G401 (cell line): ENCODE data around the gene DSG4. TPM values are rescaled to one million over a fixed set of nuclear protein-coding genes. Genes with fewer than 3 reads are reported as not detected.

Source experiments
- DNase-seq: peaks from one replicate; pipeline ENCODE4 v3.0.0-alpha.2; 2015; ENCODE audit warnings: low spot score
- in situ Hi-C: cut with HindIII; loops from 2 replicates; pipeline ENCODE4 v1.10.0; 2016; ENCODE audit warnings: low sequenced_read_pairs, mixed read lengths
- total RNA-seq: library from RNA; depleted of rRNA; stranded (reverse); fragments of >200 nt; shearing (Covaris generic); gene quantifications from 2 replicates; pipeline ENCODE4 v1.2.3, GENCODE V29; 2014; rRNA removed

The DSG4 gene
- total RNA-seq, 1 experiment from 2014 or later, result not detected

DNA sequence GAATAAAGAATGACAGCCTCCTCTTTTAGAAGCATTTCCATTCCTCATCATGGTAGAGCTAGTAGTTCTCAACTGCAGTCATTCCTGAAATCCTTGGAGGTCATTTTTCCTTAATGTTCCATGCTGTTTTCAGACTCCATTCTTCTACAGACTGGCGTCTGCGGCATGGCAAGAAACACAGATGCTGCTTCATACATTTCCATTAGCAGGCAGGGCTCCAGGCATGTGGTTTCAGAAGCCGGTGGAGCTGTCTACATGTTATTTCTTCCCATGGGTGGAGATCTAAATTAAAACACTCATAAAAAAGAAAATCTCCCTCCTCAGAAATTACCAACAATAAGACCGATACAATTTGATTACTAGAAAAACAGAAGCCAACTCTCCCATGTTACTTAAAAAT lies 64.9 kb downstream of the DSG4 start:
- DNase-seq, result no peak
- in situ Hi-C loops, result no loop called here

DNA sequence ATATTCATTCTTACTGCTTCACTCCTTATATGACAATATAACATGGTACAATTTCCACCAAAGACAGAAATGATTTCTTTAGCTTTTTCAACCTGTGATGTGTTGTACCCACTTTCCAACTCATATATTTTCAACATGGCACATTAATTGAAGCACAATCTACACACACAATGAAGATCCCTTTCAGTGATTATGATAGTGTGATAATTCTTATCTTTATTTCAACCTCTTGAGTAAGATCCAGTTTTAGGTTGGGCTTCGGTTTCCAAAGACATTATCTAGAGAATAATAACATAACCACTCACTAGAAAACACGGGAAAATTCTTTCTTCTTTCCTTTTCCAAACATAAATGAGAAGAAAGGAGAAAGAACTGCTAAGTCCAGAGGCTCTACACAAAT lies 67.6 kb downstream of the DSG4 start:
- no peak for DNase-seq
- in situ Hi-C loops, result no loop called here

DNA sequence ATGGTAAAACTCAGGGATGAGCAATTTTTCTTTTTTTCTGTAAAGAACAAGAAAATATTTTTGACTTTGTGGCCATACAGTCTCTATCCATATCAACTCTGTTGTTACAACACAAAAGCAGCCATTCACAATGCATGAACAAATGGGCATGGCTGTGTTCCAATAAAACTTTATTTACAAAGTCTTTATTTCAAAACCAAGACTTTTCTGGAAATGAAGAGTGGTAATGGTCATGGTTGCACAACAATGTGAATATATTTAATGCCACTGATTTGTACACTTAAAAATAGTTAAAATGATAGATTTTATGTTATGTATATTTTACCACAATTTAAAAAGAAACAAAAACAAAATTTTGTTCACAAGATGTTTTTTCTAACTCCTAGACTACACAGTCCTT lies 69.3 kb downstream of the DSG4 start:
- in situ Hi-C loops, result no loop called here

DNA sequence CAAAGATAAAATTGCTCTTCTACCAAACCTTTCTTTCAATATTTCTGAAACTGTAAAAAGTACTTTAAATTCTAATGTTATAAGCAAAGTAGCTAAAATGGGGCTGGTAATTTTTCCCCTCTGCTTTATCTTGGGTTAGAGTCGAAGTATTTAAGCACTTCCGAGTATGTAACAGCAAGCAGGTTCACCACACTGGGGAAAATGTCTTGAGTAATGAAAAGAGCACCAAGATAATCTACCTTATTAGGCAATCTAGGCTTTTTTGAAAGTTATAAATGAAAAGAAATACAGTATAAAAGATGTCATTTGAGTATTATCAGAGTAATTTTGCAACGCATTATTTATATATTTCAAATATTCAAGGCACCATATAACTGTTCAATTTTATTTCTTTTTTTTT lies 70.3 kb downstream of the DSG4 start:
- in situ Hi-C loops, result no loop called here
- DNase-seq, result no peak

More for the DNA sequence above, 69.3 kb downstream of the DSG4 start:
- DNase-seq, result no peak

DNA sequence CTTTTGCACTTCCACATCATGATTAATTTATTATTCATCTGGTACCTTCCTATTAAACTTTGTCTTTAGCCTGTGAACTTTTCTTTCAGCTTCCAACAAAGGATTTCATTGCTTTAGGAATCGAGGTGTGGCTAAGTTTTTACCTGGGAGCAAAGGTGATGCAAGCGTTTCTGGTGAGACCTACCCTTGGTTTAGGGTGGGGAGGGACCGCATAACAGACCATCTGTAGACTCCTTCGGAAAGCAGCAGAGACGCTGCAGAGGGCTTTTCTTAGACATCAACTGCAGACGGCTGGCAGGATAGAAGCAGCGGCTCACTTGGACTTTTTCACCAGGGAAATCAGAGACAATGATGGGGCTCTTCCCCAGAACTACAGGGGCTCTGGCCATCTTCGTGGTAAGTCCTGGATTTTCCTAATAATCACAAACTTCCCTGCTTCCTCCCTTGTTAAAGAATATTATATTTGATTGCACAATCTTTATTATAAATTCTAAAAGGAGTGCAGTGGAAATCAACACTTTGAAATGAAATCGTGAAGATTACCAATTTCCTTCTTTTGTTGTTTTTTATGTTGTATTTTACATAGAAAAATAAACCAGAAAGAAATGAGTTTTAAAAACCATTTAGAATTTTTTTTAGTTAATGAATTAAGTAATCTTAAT lies 71.1 kb downstream of the DSG4 start, which contains the start of gene DSG3:
DSG3 (plus strand) TSS at position 212 of the 662 bp plus-strand sequence; CDS start at position 349, 137 bp downstream.
- no peak for DNase-seq
- in situ Hi-C loops, result no loop called here

DNA sequence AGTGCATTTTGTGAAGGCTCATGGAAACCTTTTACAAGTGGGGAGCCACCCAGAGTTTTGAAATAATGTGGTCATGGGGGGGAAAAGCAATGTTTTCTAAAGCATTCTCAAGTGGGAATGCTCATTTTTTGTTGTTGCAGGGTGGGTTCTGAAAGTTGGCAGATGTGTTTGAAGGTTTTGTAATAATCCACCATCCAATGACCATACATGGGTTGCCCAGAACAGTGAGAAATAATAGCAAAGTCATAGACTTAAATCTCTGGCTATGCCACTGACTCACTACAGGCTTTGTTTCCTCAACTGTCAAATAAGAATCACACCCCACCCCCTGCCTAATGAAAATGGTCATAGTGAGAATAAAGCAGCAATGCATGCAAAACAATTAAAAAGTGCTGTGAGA lies 73.8 kb downstream of the DSG4 start:
- in situ Hi-C loops, result no loop called here
- no peak for DNase-seq

DNA sequence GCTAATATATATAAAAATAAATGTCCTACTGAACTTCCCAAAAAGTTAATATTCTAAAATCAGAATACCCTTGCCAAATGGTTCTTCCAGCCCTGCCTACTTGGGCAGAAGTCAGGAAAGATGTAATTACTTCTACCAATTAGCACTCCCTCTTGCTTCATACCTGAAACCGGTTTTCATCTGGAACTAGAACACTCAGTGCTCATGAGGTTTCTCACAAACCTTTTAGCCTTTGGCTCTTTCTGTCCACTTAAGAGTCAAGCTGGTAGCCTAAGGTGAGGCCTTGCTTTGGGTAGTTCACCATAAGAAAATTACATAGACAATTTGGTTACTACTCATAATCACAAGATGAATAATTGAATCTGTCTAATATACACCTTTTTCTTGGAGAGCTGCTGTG lies 75.0 kb downstream of the DSG4 start:
- DNase-seq, result no peak
- in situ Hi-C loops, result no loop called here

DNA sequence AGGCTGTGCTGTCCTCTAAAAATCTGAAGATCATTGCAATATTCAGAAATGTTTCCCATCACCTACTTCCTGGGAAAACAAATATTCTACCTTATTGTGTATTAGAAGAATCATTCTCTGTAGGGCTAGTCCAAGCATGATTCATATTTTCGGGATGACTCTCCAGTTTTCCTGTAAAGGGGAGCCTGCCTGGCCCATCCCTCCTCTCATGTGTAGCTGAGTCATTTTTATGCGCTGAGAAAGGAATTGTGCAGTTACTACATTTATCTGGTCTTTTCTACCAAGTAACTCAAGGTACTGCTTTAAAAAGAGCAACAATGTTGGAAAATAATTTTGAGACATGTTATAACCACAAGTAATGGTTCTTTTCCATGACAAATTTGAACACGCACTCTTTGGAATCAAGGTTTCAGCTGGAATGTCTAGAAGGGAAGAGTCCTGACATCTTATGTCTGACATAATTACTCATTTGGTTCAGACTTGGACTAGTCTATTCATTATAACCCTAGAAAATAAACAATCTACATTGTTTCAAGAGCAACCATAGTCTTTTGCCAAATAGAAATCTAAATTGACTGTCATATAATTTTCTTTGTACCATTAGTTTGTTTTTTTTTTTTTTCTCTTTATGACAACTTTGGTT lies 77.6 kb downstream of the DSG4 start:
- DNase-seq, result no peak
- in situ Hi-C loops, result no loop called here

Other genes starting within 250 kb of the DSG4 start
- not detected in 2 replicates for gene DSC1, start 213.9 kb upstream of the DSG4 start, total RNA-seq
- gene DSG1, start 58.6 kb upstream of the DSG4 start, total RNA-seq, result not detected in 2 replicates
- not detected in 2 replicates for gene DSG3, start 71.0 kb downstream of the DSG4 start, total RNA-seq
- 1.4 TPM in 1 of 2 replicates, not detected in the other for gene DSG2, start 121.4 kb downstream of the DSG4 start, total RNA-seq
- gene TTR, start 215.1 kb downstream of the DSG4 start, total RNA-seq, result not detected in 2 replicates